HG03571 (cell line): ENCODE results near the gene SLC37A2.
"Not testable (repeated sequence)": the region's sequence is repeated elsewhere in the genome, so short reads cannot be mapped to it uniquely, and the experiment has no call there.

Experiments used
- ATAC-seq: cut with Tn5 transposase; IDR thresholded peaks from one replicate; pipeline ENCODE4 v1.9.1; 2021; ENCODE audit not compliant: unreplicated experiment

SLC37A2 gene

DNA sequence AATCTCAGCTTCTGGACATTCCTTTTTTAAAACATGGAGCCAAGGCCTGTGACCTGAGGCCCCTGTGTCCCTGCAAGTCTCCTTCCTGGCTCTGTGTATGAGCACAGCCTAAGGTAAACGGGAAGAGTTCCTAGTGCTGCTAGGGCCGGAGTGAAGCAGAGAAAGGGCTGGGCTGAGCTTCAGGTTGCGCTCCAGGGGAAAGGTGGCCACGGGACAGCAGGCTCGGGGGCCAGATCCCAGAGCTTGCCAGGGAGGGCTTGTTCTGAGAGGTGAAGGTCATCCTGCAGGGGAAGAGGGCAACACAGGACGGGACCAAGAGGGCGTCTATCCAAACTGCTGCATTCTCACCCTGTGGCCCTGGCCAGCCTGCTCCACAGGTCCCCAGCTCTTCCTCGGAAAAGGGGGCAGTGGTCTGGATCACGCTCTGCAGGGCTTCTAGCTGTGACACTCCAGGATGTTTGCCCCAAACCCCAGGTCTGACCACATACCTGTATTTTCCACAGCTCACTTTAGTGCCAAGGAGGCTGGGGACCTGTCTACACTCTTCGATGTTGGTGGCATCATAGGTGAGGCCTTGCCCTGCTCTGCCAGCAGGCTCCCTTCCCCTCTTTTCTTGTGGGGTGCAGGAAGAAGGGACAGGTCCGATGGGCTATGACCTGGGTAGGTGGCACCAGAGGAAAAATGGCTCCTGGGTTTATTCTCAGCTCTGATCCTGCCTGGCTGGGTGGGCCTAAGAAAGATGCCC is 20.4 kb downstream of the SLC37A2 start:
- no peak for ATAC-seq

DNA sequence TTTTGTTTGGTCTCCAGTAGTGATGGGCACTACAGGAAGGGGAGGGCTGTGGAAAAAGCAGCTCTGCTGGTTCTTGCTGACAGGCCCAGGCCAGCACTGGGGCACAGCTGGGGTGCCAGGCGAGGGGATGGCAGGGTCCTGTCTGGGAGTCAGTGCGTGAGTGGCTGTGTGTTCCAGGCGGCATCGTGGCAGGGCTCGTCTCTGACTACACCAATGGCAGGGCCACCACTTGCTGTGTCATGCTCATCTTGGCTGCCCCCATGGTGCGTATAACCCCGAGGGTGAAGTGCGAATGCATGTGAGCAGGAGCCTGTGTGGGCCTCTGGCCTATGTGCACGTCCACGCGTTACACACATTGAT is 20.9 kb downstream of the SLC37A2 start:
- no peak for ATAC-seq

DNA sequence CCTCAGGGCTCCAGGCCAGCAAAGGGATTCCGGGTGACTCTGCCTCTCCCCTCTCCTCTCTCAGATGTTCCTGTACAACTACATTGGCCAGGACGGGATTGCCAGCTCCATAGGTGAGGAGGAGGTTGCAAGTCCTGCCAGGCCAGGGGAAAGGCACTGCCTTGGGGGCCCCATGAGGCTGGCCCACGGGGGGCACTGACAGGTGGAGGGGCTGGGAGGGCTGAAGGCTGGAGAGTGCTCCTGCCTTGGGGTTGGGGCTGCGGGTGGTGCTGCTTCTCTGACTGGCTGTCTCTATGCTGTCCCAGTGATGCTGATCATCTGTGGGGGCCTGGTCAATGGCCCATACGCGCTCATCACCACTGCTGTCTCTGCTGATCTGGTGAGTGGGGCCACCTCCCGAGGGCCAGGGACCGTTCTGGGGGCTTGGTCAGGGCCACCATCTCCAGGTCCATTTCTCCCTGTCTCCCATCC is 21.7 kb downstream of the SLC37A2 start:
- ATAC-seq = no peak

DNA sequence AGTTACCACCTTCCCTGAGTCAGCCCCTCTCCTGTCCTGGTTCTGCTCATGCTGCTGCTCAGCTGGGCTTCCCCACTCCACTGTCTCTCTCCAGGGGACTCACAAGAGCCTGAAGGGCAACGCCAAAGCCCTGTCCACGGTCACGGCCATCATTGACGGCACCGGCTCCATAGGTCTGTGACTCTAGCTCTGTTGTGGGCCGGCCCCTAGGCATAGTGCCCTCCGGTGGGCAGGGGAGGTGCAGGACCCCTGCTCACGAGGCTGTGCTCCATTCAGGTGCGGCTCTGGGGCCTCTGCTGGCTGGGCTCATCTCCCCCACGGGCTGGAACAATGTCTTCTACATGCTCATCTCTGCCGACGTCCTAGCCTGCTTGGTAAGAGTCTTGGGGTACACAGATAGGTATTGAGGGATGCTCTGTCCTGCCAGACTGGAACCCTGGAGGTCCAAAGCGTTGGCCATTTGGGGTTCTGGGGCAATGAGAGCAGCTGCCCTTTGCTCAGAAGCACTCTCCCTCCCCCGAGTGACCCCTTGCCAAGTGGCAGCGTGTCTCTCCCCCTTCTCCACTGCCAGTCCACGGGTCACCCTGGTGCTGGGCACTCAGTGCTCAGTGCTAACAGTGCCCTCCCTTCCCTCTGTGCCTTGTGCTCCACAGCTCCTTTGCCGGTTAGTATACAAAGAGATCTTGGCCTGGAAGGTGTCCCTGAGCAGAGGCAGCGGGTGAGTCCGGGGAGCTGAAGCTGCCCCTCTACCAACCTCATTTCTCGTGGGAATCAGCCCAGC is 22.4 kb downstream of the SLC37A2 start:
- no peak for ATAC-seq

- ATAC-seq = no peak
Measured at GRCh38 chr11:125086633-125087296, 23.7 kb downstream of the SLC37A2 start.

DNA sequence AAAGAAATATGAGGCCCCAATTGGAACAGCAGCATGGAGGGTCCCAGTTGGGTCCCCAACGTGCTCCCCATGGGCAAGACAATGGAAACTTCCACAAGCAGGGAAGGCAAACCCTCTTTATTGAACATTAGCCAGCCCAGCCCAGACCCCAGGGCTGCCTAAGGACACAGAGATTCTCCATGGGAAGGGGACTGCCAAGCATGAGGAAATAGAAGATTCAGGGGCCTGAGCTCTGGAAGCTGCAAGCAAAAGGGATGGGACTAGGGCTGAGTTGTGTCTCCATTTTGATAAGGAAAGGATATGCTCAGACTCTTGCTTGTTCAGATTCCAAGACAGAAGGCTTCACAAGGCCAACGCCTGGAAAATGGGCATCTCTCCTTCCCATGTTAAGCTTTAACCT is 25.0 kb downstream of the SLC37A2 start:
- no peak for ATAC-seq

- no peak for ATAC-seq
Measured at GRCh38 chr11:125088576-125089455, 25.7 kb downstream of the SLC37A2 start.

DNA sequence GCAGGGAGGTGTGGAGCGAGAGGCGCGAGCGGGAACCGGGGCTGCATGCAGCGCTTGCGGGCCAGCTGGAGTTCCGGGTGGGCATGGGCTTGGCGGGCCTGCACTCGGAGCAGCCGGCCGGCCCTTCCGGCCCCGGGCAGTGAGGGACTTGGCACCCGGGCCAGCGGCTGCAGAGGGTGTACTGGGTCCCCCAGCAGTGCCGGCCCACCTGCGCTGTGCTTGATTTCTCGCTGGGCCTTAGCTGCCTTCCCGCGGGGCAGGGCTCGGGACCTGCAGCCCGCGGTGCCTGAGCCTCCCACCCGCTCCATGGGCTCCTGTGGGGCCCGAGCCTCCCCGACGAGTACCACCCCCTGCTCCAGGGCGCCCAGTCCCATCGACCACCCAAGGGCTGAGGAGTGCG is 26.4 kb downstream of the SLC37A2 start:
- ATAC-seq = not testable (repeated sequence)

GRCh38 chr11:125090151-125090550 is 27.0 kb downstream of the SLC37A2 start:
- ATAC-seq = not testable (repeated sequence)

GRCh38 chr11:125090816-125091215 is 27.7 kb downstream of the SLC37A2 start:
- ATAC-seq = no peak

DNA sequence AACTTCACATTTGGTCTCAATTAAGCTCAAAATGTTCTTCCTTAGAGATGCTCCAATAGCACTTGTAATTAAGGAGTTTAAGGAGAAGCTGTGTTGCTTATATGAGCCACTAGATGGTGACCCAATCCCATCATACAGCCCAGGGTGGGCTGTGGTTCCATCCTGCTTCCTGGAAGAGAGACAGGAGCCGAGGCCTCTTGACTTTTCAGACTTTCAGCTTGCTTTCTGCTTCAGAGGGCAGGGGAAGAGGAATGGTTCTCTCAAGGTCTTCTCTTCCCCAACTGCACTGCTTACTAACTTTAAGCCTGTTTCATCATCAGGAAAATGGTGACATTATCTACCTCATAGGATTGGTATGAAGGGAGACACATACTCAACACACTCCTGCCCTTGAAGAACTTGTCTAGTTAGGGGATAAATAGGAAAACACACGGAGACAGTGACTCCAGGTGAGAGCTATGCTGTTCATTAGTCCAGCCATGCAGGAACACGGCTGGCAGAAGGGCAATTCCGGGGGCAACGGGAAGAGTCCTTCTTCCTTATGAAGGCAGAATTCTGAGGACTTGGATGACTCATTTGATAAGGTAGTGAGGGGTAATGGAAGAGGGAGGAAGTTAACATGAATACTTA is 28.3 kb downstream of the SLC37A2 start:
- no peak for ATAC-seq

DNA sequence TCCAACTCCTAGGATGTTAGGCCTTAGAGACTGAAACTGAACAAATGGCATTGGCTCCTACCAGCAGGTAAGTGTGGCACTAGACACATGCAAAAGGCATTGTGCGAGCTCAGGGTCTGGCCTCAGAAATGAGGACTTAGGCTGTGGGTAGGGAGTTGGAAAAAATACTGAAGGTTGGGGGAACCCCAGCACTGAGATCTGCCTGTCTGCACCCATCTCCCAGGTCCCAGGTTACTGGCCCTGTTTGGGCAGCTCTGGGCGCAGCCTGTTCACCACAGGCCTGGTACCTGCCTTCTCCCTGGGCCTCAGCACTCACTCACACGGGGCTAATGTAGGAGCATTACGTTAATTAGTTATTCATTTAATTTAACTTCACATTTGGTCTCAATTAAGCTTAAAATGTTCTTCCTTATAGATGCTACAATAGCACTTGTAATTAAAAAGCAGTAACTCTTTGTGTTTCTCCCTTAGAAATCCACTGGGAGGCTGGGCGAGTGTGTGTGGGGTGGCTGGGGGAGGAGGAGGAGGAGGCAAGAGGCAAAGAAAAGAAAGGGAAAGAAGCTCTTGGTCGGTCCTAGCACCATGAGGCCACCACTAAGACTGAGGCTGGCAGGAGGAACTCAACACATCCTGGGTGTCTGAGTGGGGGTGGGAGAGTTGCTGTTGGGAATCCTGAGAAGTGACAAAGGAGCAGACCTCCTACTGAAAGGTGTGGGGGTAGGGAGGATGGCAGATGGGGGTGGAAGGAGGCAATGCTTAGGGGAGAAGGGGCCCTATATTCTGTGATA is 29.0 kb downstream of the SLC37A2 start:
- ATAC-seq = no peak

- no peak for ATAC-seq
Measured at GRCh38 chr11:125092669-125093068, 29.6 kb downstream of the SLC37A2 start.

- no peak for ATAC-seq
Measured at GRCh38 chr11:125093502-125093901, 30.4 kb downstream of the SLC37A2 start.

DNA sequence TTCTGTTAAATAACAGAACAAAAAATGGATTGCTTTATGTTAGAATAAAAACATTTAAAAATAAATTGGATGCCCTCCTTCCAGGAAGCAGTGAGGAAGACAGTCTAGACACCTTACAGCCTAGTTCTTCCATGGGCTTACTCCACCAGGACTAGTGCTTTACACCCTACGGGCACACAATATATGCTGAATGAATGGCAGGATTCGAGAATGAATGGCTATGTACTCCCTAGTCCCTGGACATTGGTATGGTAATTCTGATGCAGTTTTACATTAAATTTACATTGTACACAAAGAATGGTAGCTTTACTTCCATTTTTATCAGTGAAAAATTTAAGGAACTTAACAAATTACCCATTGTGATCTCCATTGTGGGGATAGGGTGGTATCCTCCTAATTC is 31.6 kb downstream of the SLC37A2 start:
- no peak for ATAC-seq

- ATAC-seq = no peak
Measured at GRCh38 chr11:125100136-125100535, 37.0 kb downstream of the SLC37A2 start.

GRCh38 chr11:125101596-125101995 is 38.5 kb downstream of the SLC37A2 start:
- ATAC-seq = no peak

- no peak for ATAC-seq
Measured at GRCh38 chr11:125102025-125102424, 38.9 kb downstream of the SLC37A2 start.

GRCh38 chr11:125102510-125102909 is 39.4 kb downstream of the SLC37A2 start:
- ATAC-seq = no peak

DNA sequence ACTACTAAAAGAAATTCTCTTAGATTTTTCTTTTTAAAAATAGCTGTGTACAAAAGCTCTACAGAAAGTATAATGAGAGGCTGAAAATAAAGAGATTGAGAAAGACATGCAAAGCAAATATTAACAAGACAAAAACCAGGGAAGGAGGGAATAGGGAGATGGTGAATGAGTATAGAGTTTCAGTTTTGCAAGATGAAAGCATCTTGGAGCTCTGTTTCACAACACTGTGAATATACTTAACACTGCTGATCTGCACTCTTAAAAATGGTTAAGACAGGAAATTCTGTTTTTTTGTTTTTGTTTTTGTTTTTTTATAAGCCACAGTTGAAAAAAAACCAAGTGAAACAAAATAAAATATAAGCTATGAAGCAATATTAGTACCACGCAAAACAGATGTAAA is 42.8 kb downstream of the SLC37A2 start:
- ATAC-seq = no peak
